GM12891 (cell line): ENCODE measurements around the gene POLA1.

Source experiments
- PAX5 ChIP-seq: IDR thresholded peaks from 2 replicates; pipeline ENCODE4 v1.6.1; 2011; ENCODE audit warnings: low read length, moderate library complexity, mild to moderate bottlenecking; ENCODE audit not compliant: insufficient read depth, severe bottlenecking
- POLR2A ChIP-seq: IDR thresholded peaks from 2 replicates; pipeline ENCODE4 v1.6.1; 2011; ENCODE audit warnings: low read depth, low read length, control low read depth
- POLR2AphosphoS5 ChIP-seq: IDR thresholded peaks from 2 replicates; pipeline ENCODE4 v1.6.1; 2011; ENCODE audit warnings: low read depth, low read length, control low read depth
- SPI1 ChIP-seq: IDR thresholded peaks from 2 replicates; pipeline ENCODE4 v1.6.1; 2011; ENCODE audit warnings: low read depth, low read length, control low read depth
- TAF1 ChIP-seq: IDR thresholded peaks from 2 replicates; pipeline ENCODE4 v1.6.1; 2011; ENCODE audit warnings: low read depth, low read length, control low read depth

DNA sequence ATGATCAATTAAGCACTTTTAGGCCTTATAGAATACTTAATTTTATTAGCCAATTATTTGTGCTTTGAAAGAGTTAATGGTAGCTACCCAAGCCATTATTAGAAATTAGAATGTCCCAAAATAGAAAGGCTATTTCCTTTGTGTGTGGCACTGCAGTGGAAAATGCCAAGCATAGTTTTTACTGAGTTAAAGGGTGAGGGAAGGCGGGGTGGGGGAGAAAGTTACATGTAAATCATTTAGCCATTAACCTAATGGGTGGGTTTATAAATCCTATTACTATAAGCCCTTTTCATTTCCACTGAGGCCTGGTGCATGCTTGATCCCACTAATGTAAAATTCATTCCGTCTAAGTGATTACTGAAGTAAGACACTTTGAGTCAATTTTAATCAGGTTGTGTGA is 105.8 kb downstream of the POLA1 start:
- no peak for TF ChIP-seq POLR2A
- no peak for TF ChIP-seq TAF1
- TF ChIP-seq POLR2AphosphoS5: no peak
- no peak for TF ChIP-seq SPI1
- no peak for TF ChIP-seq PAX5
